GM23248 (cell line): ENCODE results near the gene PRKD1. TPM values are rescaled to one million over a fixed set of nuclear protein-coding genes. Genes with fewer than 3 reads are reported as not detected.

Experiments
- DNase-seq: peaks from one replicate; pipeline ENCODE4 v3.0.0-alpha.2; 2015
- H2AFZ ChIP-seq: fragments of 200-600 bp; sonication (generic); 2 replicates; pipeline ENCODE4 v1.6.1; 2016; ENCODE audit warnings: antibody characterized with exemption
- H3F3A ChIP-seq: fragments of 200-600 bp; sonication (generic); 2 replicates; pipeline ENCODE4 v1.6.1; 2016; ENCODE audit warnings: mild to moderate bottlenecking, antibody characterized with exemption, mixed run types; ENCODE audit not compliant: insufficient read depth
- H3K27ac ChIP-seq: fragments of 200-600 bp; sonication (generic); 2 replicates; pipeline ENCODE4 v1.5.1; 2016; ENCODE audit warnings: mild to moderate bottlenecking
- H3K27me3 ChIP-seq: fragments of 200-600 bp; sonication (generic); replicated peaks from 2 replicates; pipeline ENCODE4 v1.6.1; 2016; ENCODE audit warnings: mild to moderate bottlenecking; ENCODE audit not compliant: insufficient read depth
- H3K36me3 ChIP-seq: fragments of 200-600 bp; sonication (generic); 2 replicates; pipeline ENCODE4 v1.6.1; 2016; ENCODE audit warnings: low read depth, mild to moderate bottlenecking
- H3K4me1 ChIP-seq: fragments of 200-600 bp; sonication (generic); 2 replicates; pipeline ENCODE4 v1.6.1; 2016; ENCODE audit warnings: mild to moderate bottlenecking; ENCODE audit not compliant: insufficient read depth
- H3K4me2 ChIP-seq: fragments of 200-600 bp; sonication (generic); one replicate; pipeline ENCODE4 v1.6.1; 2016; ENCODE audit warnings: mild to moderate bottlenecking; ENCODE audit not compliant: unreplicated experiment
- H3K4me3 ChIP-seq: fragments of 200-600 bp; sonication (generic); 2 replicates; pipeline ENCODE4 v1.5.1; 2016; ENCODE audit warnings: mild to moderate bottlenecking
- H3K79me2 ChIP-seq: fragments of 200-600 bp; sonication (generic); 2 replicates; pipeline ENCODE4 v1.6.1; 2016; ENCODE audit warnings: mild to moderate bottlenecking; ENCODE audit not compliant: insufficient read depth
- H3K9ac ChIP-seq: fragments of 200-600 bp; sonication (generic); 2 replicates; pipeline ENCODE4 v1.6.1; 2016; ENCODE audit warnings: mild to moderate bottlenecking
- H3K9me2 ChIP-seq: fragments of 200-600 bp; sonication (generic); 2 replicates; pipeline ENCODE4 v1.6.1; 2016; ENCODE audit warnings: mixed run types, mild to moderate bottlenecking, moderate library complexity; ENCODE audit not compliant: insufficient read depth
- H3K9me3 ChIP-seq: fragments of 200-600 bp; sonication (generic); one replicate; pipeline ENCODE4 v1.6.1; 2017; ENCODE audit warnings: low read depth
- H4K20me1 ChIP-seq: fragments of 200-600 bp; sonication (generic); 2 replicates; pipeline ENCODE4 v1.6.0; 2016; ENCODE audit not compliant: insufficient read depth
- EZH2 ChIP-seq: fragments of 200-600 bp; sonication (generic); IDR thresholded peaks from 2 replicates; pipeline ENCODE4 v1.6.1; 2018; ENCODE audit warnings: antibody characterized with exemption, mild to moderate bottlenecking; ENCODE audit not compliant: insufficient read depth, poor library complexity, severe bottlenecking
- EZH2phosphoT487 ChIP-seq: fragments of 200-600 bp; sonication (generic); IDR thresholded peaks from 2 replicates; pipeline ENCODE4 v1.6.1; 2018; ENCODE audit warnings: antibody characterized with exemption, moderate library complexity, mild to moderate bottlenecking, low read depth; ENCODE audit not compliant: insufficient read depth
- WGBS, 2 experiments: methylation state at CpG; one replicate each; pipeline ENCODE4 v1.1.6; 2015 to 2017; ENCODE audit warnings: low lambda C conversion rate in 2 of 2, low coverage in 1 of 2; ENCODE audit errors: missing lambda C conversion rate in 2 of 2; 5-methylcytosine and 5-hydroxymethylcytosine counted together
- in situ Hi-C: fragments of 300-500 bp; cut with MboI; formaldehyde crosslinking; loops from 2 replicates; pipeline ENCODE4 v1.15.0; 2020
- polyA plus RNA-seq: library from polyadenylated mRNA; unstranded; fragments of >200 nt; fragmentation: Nextera tagmentation; extraction: Ambion mirVana; gene quantifications from 2 replicates; pipeline ENCODE4 v1.2.1, GENCODE V29; 2016
- total RNA-seq: library from RNA; depleted of rRNA; stranded (reverse); fragments of >200 nt; shearing (Covaris generic); gene quantifications from 2 replicates; pipeline ENCODE4 v1.2.3, GENCODE V29; 2014

PRKD1 gene
- total and polyA plus RNA-seq, 2 experiments from 2014 or later = 24.2 to 30.7 TPM

- no peak overlapping the region for H3K9ac ChIP-seq
- H2AFZ ChIP-seq = no peak overlapping the region
- H3K27ac ChIP-seq = no peak overlapping the region
- no peaks in the 10 kb centered on the region for H3K4me1 ChIP-seq
- TF ChIP-seq EZH2 (no peak), EZH2phosphoT487 (no peak)
- no peaks in the 10 kb centered on the region for H3K9me2 ChIP-seq
- no peaks in the 10 kb centered on the region for H3K9me3 ChIP-seq
- peaks cover 5% of the 10 kb centered on the region for H3F3A ChIP-seq
- H4K20me1 ChIP-seq = peaks cover 10% of the 10 kb centered on the region
- H3K4me3 ChIP-seq = no peak overlapping the region
- H3K79me2 ChIP-seq = peaks cover 98% of the 10 kb centered on the region
- in situ Hi-C loops = no loop called here
- DNase-seq = no peak
- H3K36me3 ChIP-seq = no peaks in the 10 kb centered on the region
- H3K4me2 ChIP-seq = no peak overlapping the region
- 98% methylated on average over 2 of the region's 2 CpGs for WGBS, 2 experiments
- H3K27me3 ChIP-seq = no peaks in the 10 kb centered on the region
Measured at GRCh38 chr14:29853272-29853671, 74.4 kb downstream of the PRKD1 start.

- H2AFZ ChIP-seq = no peak overlapping the region
- no peak for DNase-seq
- H3K27ac ChIP-seq = no peak overlapping the region
- in situ Hi-C loops = no loop called here
- no peaks in the 10 kb centered on the region for H3K9me3 ChIP-seq
- H3K79me2 ChIP-seq = peaks cover 100% of the 10 kb centered on the region
- no peaks in the 10 kb centered on the region for H3K4me1 ChIP-seq
- no peaks in the 10 kb centered on the region for H3K36me3 ChIP-seq
- no peak overlapping the region for H3K9ac ChIP-seq
- WGBS, 2 experiments = 95 to 98% methylated on average over 3 of the region's 3 CpGs
- H3K27me3 ChIP-seq = no peaks in the 10 kb centered on the region
- H3K9me2 ChIP-seq = no peaks in the 10 kb centered on the region
- H4K20me1 ChIP-seq = peaks cover 14% of the 10 kb centered on the region
- TF ChIP-seq EZH2 (no peak), EZH2phosphoT487 (no peak)
- no peak overlapping the region for H3K4me2 ChIP-seq
- H3K4me3 ChIP-seq = no peak overlapping the region
- peaks cover 5% of the 10 kb centered on the region for H3F3A ChIP-seq
Measured at GRCh38 chr14:29851397-29851796, 76.2 kb downstream of the PRKD1 start.

GRCh38 chr14:29847056-29847380 is 80.6 kb downstream of the PRKD1 start:
- TF ChIP-seq EZH2 (no peak), EZH2phosphoT487 (no peak)
- no peak for DNase-seq
- Histone ChIP-seq H3K27ac (no peak overlapping the region), H3K4me3 (no peak overlapping the region), H3K36me3 (no peaks in the 10 kb centered on the region), H3K27me3 (no peaks in the 10 kb centered on the region), H3K9ac (no peak overlapping the region), H3K79me2 (peaks cover 100% of the 10 kb centered on the region), H3K9me3 (no peaks in the 10 kb centered on the region), H2AFZ (no peak overlapping the region), H4K20me1 (peaks cover 14% of the 10 kb centered on the region), H3F3A (peaks cover 5% of the 10 kb centered on the region; the same call in 1 of the 2 replicates), H3K4me2 (no peak overlapping the region), H3K9me2 (no peaks in the 10 kb centered on the region), H3K4me1 (no peaks in the 10 kb centered on the region)
- in situ Hi-C loops = no loop called here

GRCh38 chr14:29846339-29847055 is 81.2 kb downstream of the PRKD1 start:
- WGBS, 2 experiments = 97% methylated on average over 2 of the region's 2 CpGs
- no peak overlapping the region for H3K9ac ChIP-seq
- H4K20me1 ChIP-seq = peaks cover 14% of the 10 kb centered on the region
- DNase-seq = no peak
- in situ Hi-C loops = no loop called here
- H3K4me3 ChIP-seq = no peak overlapping the region
- TF ChIP-seq EZH2 (no peak), EZH2phosphoT487 (no peak)
- no peaks in the 10 kb centered on the region for H3K9me3 ChIP-seq
- H3K27me3 ChIP-seq = no peaks in the 10 kb centered on the region
- no peak overlapping the region for H2AFZ ChIP-seq
- H3K4me2 ChIP-seq = no peak overlapping the region
- peaks cover 5% of the 10 kb centered on the region; the same call in 1 of the 2 replicates for H3F3A ChIP-seq
- H3K9me2 ChIP-seq = no peaks in the 10 kb centered on the region
- H3K36me3 ChIP-seq = no peaks in the 10 kb centered on the region
- no peaks in the 10 kb centered on the region for H3K4me1 ChIP-seq
- H3K27ac ChIP-seq = no peak overlapping the region
- H3K79me2 ChIP-seq = peaks cover 97% of the 10 kb centered on the region
